ENCODE data around the gene PRR7. TPM values are rescaled to one million over a fixed set of nuclear protein-coding genes. Genes with fewer than 3 reads are reported as not detected.
A peak's percentile ranks its signal among the peaks of the same experiment; 100 is the strongest.
"Not testable (repeated sequence)": the region's sequence is repeated elsewhere in the genome, so short reads cannot be mapped to it uniquely, and the experiment has no call there.

The PRR7 gene
- total RNA-seq, 2 experiments from 2014 or later: 7.4 to 8.2 TPM

DNA sequence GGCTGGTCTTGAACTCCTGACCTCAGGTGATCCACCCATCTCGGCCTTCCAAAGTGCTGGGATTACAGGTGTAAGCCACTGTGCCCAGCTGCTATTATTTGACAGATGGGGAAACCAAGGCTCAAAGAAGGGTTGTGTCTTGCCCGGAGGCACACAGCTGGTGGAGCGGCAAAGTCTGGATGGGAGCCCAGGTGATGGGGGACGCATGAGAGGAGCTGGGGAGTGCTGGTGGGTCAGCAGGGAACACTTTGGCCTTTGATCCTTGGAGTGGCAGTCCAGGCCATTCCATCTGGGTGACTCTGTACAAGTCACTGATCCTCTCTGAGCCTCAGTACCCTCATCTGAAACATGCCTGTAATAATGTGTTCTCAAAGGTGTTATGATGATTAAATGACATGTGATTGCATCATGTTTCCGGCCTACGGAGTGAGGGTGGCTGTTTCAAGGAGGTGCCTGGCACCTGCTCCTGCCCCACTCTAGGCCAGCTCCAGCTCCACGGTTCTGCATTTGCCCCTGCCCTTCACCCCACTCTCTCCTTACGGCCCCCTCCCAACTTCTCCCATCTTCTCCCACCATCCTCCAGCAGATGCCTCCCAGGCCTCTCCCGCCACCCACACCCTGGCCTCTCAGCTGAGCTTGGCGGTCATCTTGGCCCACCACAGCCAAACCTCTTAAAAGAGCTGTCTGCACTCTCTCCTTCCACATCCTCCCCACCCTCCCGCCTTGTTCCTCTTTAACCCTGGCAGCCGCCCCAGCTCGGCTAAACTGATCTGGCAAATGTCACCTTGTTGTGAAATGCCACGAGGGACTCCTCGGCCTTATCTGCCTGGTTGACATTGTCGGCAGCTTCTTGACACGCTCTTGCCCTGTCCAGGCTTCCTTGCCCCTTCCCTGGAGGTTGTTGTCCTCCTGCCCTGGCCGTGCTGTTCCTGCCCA lies 32.4 kb downstream of the PRR7 start:
- CTCF ChIA-PET: interaction anchor here (0.6 to 2.0 kb wide), 12 partner anchors 9 to 394 kb away, joined by 3 to 10 read pairs (median 4); no protein-coding TSS in a partner anchor
- DNase-seq: peak; percentile 73
- peaks cover 5% of the 10 kb centered on the region for H3K36me3 Mint-ChIP-seq (ENCODE audit: low read depth)
- intact Hi-C loops (cut with micrococcal nuclease): loop anchor here (1.0 to 2.0 kb wide), 2 partner anchors 18 to 22 kb away; partner anchors contain the start of gene PDLIM7
- H3K4me3 Mint-ChIP-seq: no peak overlapping the region
- peaks cover under 1% of the 10 kb centered on the region for H3K27me3 Mint-ChIP-seq (ENCODE audit: low read depth)
- peaks cover 51% of the 10 kb centered on the region for H3K4me1 Mint-ChIP-seq (ENCODE audit: low read depth)
- no peaks in the 10 kb centered on the region for H3K9me3 Mint-ChIP-seq
- peak overlapping the region; percentile 94 for H3K27ac Mint-ChIP-seq

DNA sequence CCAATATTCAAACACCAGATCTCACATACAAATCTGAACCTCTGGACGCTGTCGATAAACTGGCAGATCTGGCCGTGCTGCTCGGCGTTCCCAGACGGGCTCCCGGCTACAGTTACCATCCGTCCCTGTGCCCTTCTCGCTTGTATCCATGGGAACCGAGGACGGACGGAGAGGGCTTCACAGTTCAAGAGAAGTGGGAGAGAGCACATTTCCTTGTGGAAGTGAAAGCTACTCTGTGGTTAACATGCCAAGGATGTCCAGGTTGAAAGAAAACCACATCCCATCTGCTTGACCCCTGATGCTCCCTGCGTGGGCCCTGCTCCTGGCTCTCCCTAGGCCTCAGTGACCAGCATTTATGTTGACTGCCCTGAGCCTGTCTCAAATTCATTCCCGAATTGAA lies 33.2 kb downstream of the PRR7 start:
- intact Hi-C loops (cut with micrococcal nuclease): loop anchor here (1.0 to 2.0 kb wide), 2 partner anchors 18 to 23 kb away; partner anchors contain the start of gene PDLIM7
- H3K4me3 Mint-ChIP-seq: no peak overlapping the region
- CTCF ChIA-PET: interaction anchor here (0.6 to 1.9 kb wide), 6 partner anchors 12 to 395 kb away, joined by 3 to 10 read pairs (median 3); no protein-coding TSS in a partner anchor
- no peaks in the 10 kb centered on the region for H3K27me3 Mint-ChIP-seq (ENCODE audit: low read depth)
- peaks cover 45% of the 10 kb centered on the region for H3K4me1 Mint-ChIP-seq (ENCODE audit: low read depth)
- DNase-seq: no peak
- peak overlapping the region; percentile 94 for H3K27ac Mint-ChIP-seq
- no peaks in the 10 kb centered on the region for H3K9me3 Mint-ChIP-seq
- peaks cover 5% of the 10 kb centered on the region for H3K36me3 Mint-ChIP-seq (ENCODE audit: low read depth)

DNA sequence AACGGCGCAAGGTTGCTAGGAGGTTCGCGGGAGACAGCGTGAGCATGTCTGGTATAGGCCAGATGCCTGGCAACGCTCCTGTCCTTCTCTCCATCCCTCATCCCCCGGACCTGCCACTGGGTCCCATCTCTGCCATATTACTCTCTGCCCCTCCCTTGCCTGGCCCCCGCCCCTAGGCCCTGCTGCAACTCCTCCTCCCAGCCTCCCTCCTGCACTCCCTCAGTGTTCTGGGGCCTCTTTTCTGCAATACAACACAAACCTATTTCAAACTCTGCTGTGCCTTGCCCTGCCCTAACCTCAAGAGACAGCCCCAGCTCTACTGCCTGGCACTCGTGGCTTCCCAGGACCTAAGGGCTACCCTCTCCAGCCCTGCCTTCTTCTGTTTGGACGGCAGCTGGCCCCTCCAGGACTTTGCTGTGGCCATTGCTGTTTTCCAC lies 35.8 kb downstream of the PRR7 start:
- peaks cover 5% of the 10 kb centered on the region for H3K36me3 Mint-ChIP-seq (ENCODE audit: low read depth)
- CTCF ChIA-PET: no interaction called here
- no peak for DNase-seq

DNA sequence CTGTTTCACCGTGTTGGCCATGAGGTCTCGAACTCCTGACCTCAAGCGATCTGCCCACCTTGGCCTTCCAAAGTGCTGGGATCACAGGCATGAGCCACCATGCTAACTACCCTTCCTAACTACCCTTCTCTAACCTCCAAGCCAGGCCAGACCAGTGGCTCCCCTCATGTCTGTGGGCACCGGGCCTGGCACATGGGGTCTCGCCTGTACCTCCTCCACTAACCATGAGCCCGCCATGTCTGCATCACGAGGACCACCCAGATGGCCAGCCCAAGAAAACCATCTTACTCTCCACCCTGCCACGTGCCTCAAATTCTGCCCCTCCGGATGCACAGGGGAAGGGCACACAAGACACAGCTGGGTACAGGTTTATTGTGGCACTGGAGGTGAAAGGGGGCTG lies 36.4 kb downstream of the PRR7 start:
- peaks cover 20% of the 10 kb centered on the region for H3K4me1 Mint-ChIP-seq (ENCODE audit: low read depth)
- H3K9me3 Mint-ChIP-seq: no peaks in the 10 kb centered on the region
- no peaks in the 10 kb centered on the region for H3K27me3 Mint-ChIP-seq (ENCODE audit: low read depth)
- H3K4me3 Mint-ChIP-seq: no peak overlapping the region
- DNase-seq: no peak
- CTCF ChIA-PET: no interaction called here
- intact Hi-C loops (cut with micrococcal nuclease): no loop called here
- no peak overlapping the region for H3K27ac Mint-ChIP-seq
- H3K36me3 Mint-ChIP-seq (ENCODE audit: low read depth): peaks cover 5% of the 10 kb centered on the region

More for the DNA sequence above, 35.8 kb downstream of the PRR7 start:
- no peaks in the 10 kb centered on the region for H3K27me3 Mint-ChIP-seq (ENCODE audit: low read depth)
- no peak overlapping the region for H3K27ac Mint-ChIP-seq
- H3K4me1 Mint-ChIP-seq (ENCODE audit: low read depth): peaks cover 25% of the 10 kb centered on the region
- H3K4me3 Mint-ChIP-seq: no peak overlapping the region
- intact Hi-C loops (cut with micrococcal nuclease): no loop called here
- no peaks in the 10 kb centered on the region for H3K9me3 Mint-ChIP-seq

- H3K27ac Mint-ChIP-seq: no peak overlapping the region
- H3K9me3 Mint-ChIP-seq: no peaks in the 10 kb centered on the region
- DNase-seq: no peak
- H3K27me3 Mint-ChIP-seq (ENCODE audit: low read depth): no peaks in the 10 kb centered on the region
- H3K4me3 Mint-ChIP-seq: no peak overlapping the region
- peaks cover 8% of the 10 kb centered on the region for H3K4me1 Mint-ChIP-seq (ENCODE audit: low read depth)
- CTCF ChIA-PET: interaction anchor here (1.9 kb wide), 1 partner anchor 18 kb away, joined by 6 read pairs; no protein-coding TSS in a partner anchor
- peaks cover 4% of the 10 kb centered on the region for H3K36me3 Mint-ChIP-seq (ENCODE audit: low read depth)
- intact Hi-C loops (cut with micrococcal nuclease): no loop called here
Observed at GRCh38 chr5:177483994-177484901, 37.6 kb downstream of the PRR7 start.

DNA sequence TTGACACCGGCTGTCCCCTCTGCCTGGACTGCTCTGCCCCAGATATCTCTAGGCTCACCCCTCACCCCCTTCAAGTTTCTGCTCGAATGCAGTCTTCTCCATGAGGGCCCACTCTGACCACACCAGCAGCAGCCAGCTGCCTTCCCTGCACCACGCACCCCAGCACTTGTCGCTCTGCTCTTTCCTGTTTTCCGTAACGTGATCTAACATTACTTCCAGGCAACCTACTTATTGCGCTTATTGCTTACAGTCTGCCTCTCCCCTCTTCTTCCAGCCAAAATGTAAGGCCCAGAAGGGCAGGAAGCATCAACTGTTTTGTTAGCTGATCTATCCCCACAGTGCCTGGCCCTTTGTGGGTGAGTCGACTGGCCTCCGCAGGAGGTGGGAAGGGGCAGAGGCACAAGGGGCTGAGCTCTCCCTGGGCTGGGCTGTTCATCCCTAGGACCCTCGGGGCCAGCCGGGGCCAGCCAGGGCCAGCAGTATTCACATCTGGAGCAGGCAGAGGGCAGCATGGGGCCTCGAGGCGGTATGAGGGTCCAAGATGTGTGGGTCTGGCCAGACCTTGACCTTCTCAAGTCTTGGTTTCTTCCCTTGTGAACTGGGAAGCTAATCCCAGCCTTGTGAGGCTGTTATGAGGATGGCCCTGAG lies 38.4 kb downstream of the PRR7 start:
- no peaks in the 10 kb centered on the region for H3K27me3 Mint-ChIP-seq (ENCODE audit: low read depth)
- intact Hi-C loops (cut with micrococcal nuclease): no loop called here
- H3K4me1 Mint-ChIP-seq (ENCODE audit: low read depth): peaks cover under 1% of the 10 kb centered on the region
- no peak overlapping the region for H3K4me3 Mint-ChIP-seq
- no peaks in the 10 kb centered on the region for H3K9me3 Mint-ChIP-seq
- CTCF ChIA-PET: interaction anchor here (1.9 kb wide), 1 partner anchor 17 kb away, joined by 6 read pairs; no protein-coding TSS in a partner anchor
- no peak overlapping the region for H3K27ac Mint-ChIP-seq
- H3K36me3 Mint-ChIP-seq (ENCODE audit: low read depth): peaks cover 2% of the 10 kb centered on the region
- DNase-seq: no peak

GRCh38 chr5:177485753-177486152 lies 39.1 kb downstream of the PRR7 start:
- H3K27ac Mint-ChIP-seq: not testable (repeated sequence)

GRCh38 chr5:177486256-177486655 lies 39.6 kb downstream of the PRR7 start:
- no peaks in the 10 kb centered on the region for H3K9me3 Mint-ChIP-seq
- H3K4me3 Mint-ChIP-seq: no peak overlapping the region
- no peak overlapping the region for H3K27ac Mint-ChIP-seq
- intact Hi-C loops (cut with micrococcal nuclease): no loop called here
- DNase-seq: no peak
- H3K27me3 Mint-ChIP-seq (ENCODE audit: low read depth): no peaks in the 10 kb centered on the region
- CTCF ChIA-PET: interaction anchor here (1.9 kb wide), 1 partner anchor 16 kb away, joined by 6 read pairs; no protein-coding TSS in a partner anchor
- no peaks in the 10 kb centered on the region for H3K4me1 Mint-ChIP-seq (ENCODE audit: low read depth)
- peaks cover 5% of the 10 kb centered on the region for H3K36me3 Mint-ChIP-seq (ENCODE audit: low read depth)

More at GRCh38 chr5:177485753-177486152, 39.1 kb downstream of the PRR7 start:
- DNase-seq; H3K27me3 Mint-ChIP-seq (ENCODE audit: low read depth); H3K36me3 Mint-ChIP-seq (ENCODE audit: low read depth); intact Hi-C loops (cut with micrococcal nuclease); H3K4me1 Mint-ChIP-seq (ENCODE audit: low read depth); H3K9me3 Mint-ChIP-seq; H3K4me3 Mint-ChIP-seq: not testable (repeated sequence)
- CTCF ChIA-PET: interaction anchor here (1.9 kb wide), 1 partner anchor 16 kb away, joined by 6 read pairs; no protein-coding TSS in a partner anchor

GRCh38 chr5:177487144-177487543 lies 40.5 kb downstream of the PRR7 start:
- no peak for DNase-seq
- Mint-ChIP-seq H3K27me3 (ENCODE audit: low read depth) (no peaks in the 10 kb centered on the region), H3K27ac (no peak overlapping the region), H3K4me3 (no peak overlapping the region), H3K36me3 (ENCODE audit: low read depth) (peaks cover 6% of the 10 kb centered on the region), H3K4me1 (ENCODE audit: low read depth) (no peaks in the 10 kb centered on the region), H3K9me3 (no peaks in the 10 kb centered on the region)
- intact Hi-C loops (cut with micrococcal nuclease): no loop called here
- CTCF ChIA-PET: interaction anchor here (0.6 kb wide), 1 partner anchor 20 kb away, joined by 7 read pairs; no protein-coding TSS in a partner anchor

GRCh38 chr5:177487975-177488374 lies 41.4 kb downstream of the PRR7 start:
- no peak for DNase-seq
- Mint-ChIP-seq H3K4me3 (no peak overlapping the region), H3K27me3 (ENCODE audit: low read depth) (no peaks in the 10 kb centered on the region), H3K36me3 (ENCODE audit: low read depth) (peaks cover 6% of the 10 kb centered on the region), H3K27ac (no peak overlapping the region), H3K9me3 (no peaks in the 10 kb centered on the region), H3K4me1 (ENCODE audit: low read depth) (no peaks in the 10 kb centered on the region)
- intact Hi-C loops (cut with micrococcal nuclease): no loop called here
- CTCF ChIA-PET: interaction anchor here (0.6 to 1.5 kb wide), 2 partner anchors 10 to 11 kb away, joined by 3 to 6 read pairs; no protein-coding TSS in a partner anchor

- CTCF ChIA-PET: interaction anchor here (1.1 to 1.8 kb wide), 2 partner anchors 12 to 84 kb away, joined by 6 read pairs; no protein-coding TSS in a partner anchor
- no peak overlapping the region for H3K27ac Mint-ChIP-seq
Observed at GRCh38 chr5:177489119-177489716, 42.6 kb downstream of the PRR7 start.

More at GRCh38 chr5:177489119-177489716, 42.6 kb downstream of the PRR7 start:
- H3K9me3 Mint-ChIP-seq: no peaks in the 10 kb centered on the region
- H3K36me3 Mint-ChIP-seq (ENCODE audit: low read depth): peaks cover 6% of the 10 kb centered on the region
- intact Hi-C loops (cut with micrococcal nuclease): no loop called here
- peaks cover 10% of the 10 kb centered on the region for H3K4me1 Mint-ChIP-seq (ENCODE audit: low read depth)
- DNase-seq: no peak
- no peak overlapping the region for H3K4me3 Mint-ChIP-seq
- no peaks in the 10 kb centered on the region for H3K27me3 Mint-ChIP-seq (ENCODE audit: low read depth)

All from activated naive CD4-positive, alpha-beta T cell treated with anti-CD3 and anti-CD28 coated beads for 36 hours (primary cell).